ENCODE results near the gene METAP2. TPM values are rescaled to one million over a fixed set of nuclear protein-coding genes. Genes with fewer than 3 reads are reported as not detected.

The METAP2 gene
- total and polyA plus RNA-seq, 8 donors, result 56.3 to 141 (median 112) TPM

DNA sequence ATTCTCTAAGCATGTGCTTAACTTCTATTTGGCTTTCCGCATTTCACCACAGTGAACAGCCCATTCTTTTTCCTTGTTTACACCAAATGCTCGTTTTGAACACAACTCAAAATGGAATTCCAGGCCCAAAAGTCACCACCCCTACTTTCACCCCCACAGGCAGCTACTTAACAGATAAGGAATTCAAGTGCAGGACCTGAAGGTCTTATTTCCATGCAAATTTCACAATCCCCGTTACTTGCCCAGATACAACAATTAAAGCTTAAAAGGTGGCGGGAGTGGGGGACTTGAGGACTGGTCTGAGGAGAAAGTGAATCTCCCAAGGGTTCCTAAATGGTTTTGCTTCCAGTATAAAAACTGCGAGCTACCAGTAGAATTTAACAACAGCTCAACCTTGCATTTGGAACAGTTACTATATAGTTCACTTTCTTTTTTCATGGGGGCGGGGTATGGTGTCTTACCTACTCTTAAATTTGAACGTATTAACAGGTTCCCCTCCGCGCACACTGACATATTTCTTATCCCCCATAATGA lies 73.6 kb downstream of the METAP2 start:
- ATAC-seq (peak; percentile 55), DNase-seq (peak in 2 of 4 donors; percentile 16 to 21)
- peaks cover 21 to 61% of the 10 kb centered on the region in 2 donors for H3K27me3 ChIP-seq
- peak overlapping the region; percentile 84 to 86 for H3K27ac ChIP-seq
- peaks cover 0 to 9% of the 10 kb centered on the region in 2 donors for H3K4me1 ChIP-seq
- no peaks in the 10 kb centered on the region for H3K36me3 ChIP-seq
- H3K9me3 ChIP-seq, result peaks cover 0 to 8% of the 10 kb centered on the region in 2 donors
- TF ChIP-seq, protein P1, sequence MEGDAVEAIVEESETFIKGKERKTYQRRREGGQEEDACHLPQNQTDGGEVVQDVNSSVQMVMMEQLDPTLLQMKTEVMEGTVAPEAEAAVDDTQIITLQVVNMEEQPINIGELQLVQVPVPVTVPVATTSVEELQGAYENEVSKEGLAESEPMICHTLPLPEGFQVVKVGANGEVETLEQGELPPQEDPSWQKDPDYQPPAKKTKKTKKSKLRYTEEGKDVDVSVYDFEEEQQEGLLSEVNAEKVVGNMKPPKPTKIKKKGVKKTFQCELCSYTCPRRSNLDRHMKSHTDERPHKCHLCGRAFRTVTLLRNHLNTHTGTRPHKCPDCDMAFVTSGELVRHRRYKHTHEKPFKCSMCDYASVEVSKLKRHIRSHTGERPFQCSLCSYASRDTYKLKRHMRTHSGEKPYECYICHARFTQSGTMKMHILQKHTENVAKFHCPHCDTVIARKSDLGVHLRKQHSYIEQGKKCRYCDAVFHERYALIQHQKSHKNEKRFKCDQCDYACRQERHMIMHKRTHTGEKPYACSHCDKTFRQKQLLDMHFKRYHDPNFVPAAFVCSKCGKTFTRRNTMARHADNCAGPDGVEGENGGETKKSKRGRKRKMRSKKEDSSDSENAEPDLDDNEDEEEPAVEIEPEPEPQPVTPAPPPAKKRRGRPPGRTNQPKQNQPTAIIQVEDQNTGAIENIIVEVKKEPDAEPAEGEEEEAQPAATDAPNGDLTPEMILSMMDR (IDR thresholded peaks at IDR 0.05), result no peak
- intact Hi-C loops (cut with DNase I), result no loop called here
- H3K4me3 ChIP-seq, result peak overlapping the region; percentile 54 to 64

DNA sequence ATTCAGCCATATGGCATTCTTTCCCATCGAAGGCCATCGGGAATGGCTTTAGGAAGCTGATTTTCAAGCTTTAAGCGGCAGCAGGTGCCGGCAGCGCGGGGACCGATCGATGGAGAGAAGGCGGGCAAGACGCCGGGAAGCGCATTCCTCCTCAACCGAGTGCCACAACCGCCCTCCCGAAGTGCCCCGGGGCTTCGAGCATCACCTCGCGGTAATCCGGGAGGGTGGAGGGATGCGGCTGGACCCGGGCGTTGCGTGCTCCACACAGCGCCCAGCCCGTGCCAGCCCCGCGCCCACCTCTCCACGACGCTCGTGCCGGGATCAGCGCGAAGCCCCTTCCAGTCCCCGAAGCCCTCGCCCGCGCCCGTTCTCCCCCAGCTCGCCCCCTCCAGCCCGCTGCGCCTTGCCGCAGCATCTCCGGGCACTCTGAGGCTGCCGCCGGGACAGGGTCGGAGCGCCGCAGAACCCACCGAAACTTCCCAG lies 74.1 kb downstream of the METAP2 start:
- TF ChIP-seq, protein P1 (IDR thresholded peaks at IDR 0.05), result no peak
- Histone ChIP-seq H3K9me3 (peaks cover 0 to 8% of the 10 kb centered on the region in 2 donors), H3K4me1 (peaks cover 0 to 9% of the 10 kb centered on the region in 2 donors), H3K27me3 (peaks cover 21 to 61% of the 10 kb centered on the region in 2 donors), H3K36me3 (no peaks in the 10 kb centered on the region), H3K27ac (peak overlapping the region; percentile 84 to 86), H3K4me3 (peak overlapping the region; percentile 54 to 64)
- DNase-seq (peak in 3 of 4 donors; percentile 24 to 82 (median 38)), ATAC-seq (peak; percentile 57)
- intact Hi-C loops (cut with DNase I), result no loop called here

DNA sequence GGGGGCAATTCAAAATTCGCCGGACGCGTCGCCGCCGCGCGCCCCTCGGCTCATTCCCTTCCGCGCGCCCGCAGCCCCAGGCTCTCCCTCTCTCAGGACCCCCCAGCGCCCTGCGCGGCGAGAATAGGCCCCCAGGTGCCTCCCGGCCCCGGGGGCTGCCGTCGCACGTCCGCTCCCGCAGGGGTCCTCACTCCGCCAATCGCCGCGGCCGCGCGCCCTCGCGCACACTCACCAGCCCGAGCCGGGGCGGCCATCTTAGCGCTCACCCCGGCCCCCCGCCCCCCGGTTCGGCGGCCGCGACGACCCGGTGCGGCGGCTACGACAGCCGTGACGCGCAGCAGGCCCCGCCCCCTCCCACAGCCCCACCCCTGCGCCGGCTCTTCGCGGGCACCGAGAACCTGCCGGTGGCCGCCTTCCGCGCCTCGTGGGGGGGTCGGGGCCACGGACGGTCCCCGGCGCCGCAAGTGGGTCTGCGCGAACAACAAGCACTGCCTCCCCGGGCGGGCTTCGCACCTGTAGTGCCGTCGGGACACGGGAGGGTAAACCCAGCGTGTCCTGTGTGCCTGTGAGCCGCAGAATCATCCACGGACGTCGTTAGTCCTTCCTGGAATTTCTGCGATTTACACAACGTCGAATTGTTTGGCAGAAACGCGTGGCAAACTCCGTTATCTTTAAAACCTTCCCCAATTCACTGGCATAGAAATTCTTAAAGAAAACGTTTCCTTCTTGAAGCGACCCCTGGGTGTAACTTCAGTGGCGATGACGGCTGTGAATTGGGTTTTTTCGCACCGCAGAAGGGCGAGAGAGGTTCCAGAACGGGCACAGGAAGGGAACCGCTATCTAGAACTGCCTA lies 74.8 kb downstream of the METAP2 start:
- peak; percentile 91 for ATAC-seq
- TF ChIP-seq, protein P1 (IDR thresholded peaks at IDR 0.05), result no peak
- peaks cover 0 to 8% of the 10 kb centered on the region in 2 donors for H3K9me3 ChIP-seq
- H3K27ac ChIP-seq, result peak overlapping the region; percentile 84 to 86
- H3K4me1 ChIP-seq, result peaks cover 0 to 9% of the 10 kb centered on the region in 2 donors
- intact Hi-C loops (cut with DNase I), result no loop called here
- peaks cover 21 to 61% of the 10 kb centered on the region in 2 donors for H3K27me3 ChIP-seq
- peak overlapping the region; percentile 54 to 64 for H3K4me3 ChIP-seq
- DNase-seq, result peak; percentile 36 to 87 (median 55)
- H3K36me3 ChIP-seq, result no peaks in the 10 kb centered on the region

DNA sequence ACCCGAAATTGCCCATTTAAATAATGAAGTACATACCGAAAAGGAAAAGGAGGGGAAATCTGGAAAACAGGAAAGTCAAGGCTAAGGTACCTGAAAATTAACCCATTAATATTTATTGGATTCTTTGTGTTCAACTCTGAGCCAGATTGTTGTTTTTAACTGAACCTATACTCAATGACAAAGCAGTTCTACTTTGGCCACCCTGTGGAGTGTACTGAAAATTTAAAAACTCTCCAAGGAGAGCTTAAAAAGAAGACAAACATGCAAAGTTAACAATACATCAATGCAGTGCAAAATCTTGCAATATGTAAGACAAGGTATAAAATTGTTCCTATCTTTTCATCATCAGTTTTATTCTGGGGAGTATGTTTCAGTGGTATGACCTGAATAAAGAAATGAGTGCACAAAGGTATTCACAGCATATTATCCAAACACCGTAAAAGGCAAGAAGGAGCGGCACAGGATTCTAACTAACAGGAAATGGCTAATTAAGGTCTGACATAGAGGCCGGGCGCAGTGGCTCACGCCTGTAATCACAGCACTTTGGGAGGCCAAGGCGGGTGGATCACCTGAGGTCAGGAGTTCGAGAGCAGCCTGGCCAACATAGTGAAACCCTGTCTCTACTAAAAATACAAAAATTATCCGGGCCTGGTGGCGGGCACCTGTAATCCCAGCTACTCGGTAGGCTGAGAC lies 75.6 kb downstream of the METAP2 start:
- H3K27ac ChIP-seq, result peak overlapping the region in 1 of 2 donors; percentile 84

More for the DNA sequence above, 75.6 kb downstream of the METAP2 start:
- peaks cover 0 to 8% of the 10 kb centered on the region in 2 donors for H3K9me3 ChIP-seq
- ATAC-seq (no peak), DNase-seq (no peak)
- peak overlapping the region; percentile 54 to 64 for H3K4me3 ChIP-seq
- intact Hi-C loops (cut with DNase I), result no loop called here
- TF ChIP-seq, protein P1 (IDR thresholded peaks at IDR 0.05), result no peak
- H3K27me3 ChIP-seq, result peaks cover 21 to 61% of the 10 kb centered on the region in 2 donors
- H3K36me3 ChIP-seq, result no peaks in the 10 kb centered on the region
- peaks cover 0 to 9% of the 10 kb centered on the region in 2 donors for H3K4me1 ChIP-seq

Measured in left lung (tissue), 10 donors.